Measurements from ENCODE around the gene MAL.
"Not testable (repeated sequence)": the region's sequence is repeated elsewhere in the genome, so short reads cannot be mapped to it uniquely, and the experiment has no call there.

MAL gene

DNA sequence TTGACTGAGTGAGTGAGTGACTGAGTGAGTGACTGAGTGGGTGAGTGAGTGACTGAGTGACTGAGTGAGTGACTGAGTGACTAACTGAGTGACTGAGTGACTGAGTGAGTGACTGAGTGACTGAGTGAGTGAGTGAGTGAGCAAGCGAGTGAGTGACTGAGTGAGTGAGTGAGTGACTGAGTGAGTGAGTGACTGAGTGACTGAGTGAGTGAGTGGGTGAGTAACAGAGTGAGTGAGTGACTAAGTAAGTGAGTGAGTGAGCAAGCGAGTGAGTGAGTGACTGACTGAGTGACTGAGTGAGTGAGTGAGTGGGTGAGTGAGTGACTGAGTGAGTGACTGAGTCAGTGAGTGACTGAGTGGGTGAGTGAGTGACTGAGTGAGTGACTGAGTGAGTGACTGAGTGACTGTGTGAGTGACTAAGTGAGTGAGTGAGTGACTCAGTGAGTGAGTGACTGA, 11.9 kb downstream of the MAL start:
- Histone ChIP-seq H3K9me3 (replicated peaks in 1 of 2; ENCODE audit: control insufficient read depth in 2 of 2, insufficient read depth in 1 of 2, low read depth in 1 of 2, low read length in 2 of 2) (no peaks in the 10 kb centered on the region), H3K27ac (replicated peaks; ENCODE audit: low read length) (no peak overlapping the region), H3K27me3 (ENCODE audit: control insufficient read depth in 3 of 3, insufficient read depth in 3 of 3, low read depth in 1 of 3, low read length in 3 of 3) (peaks cover 0 to 11% (median 0%) of the 10 kb centered on the region in 3 experiments), H3K36me3 (replicated peaks in 1 of 2; ENCODE audit: control insufficient read depth in 2 of 2, insufficient read depth in 2 of 2, low read length in 2 of 2) (no peaks in the 10 kb centered on the region), H3K4ac (ENCODE audit: low read length) (no peak overlapping the region), H3K4me2 (ENCODE audit: insufficient read depth, low read length, poor library complexity, severe bottlenecking) (no peak overlapping the region), H4K91ac (ENCODE audit: low read depth, low read length, poor library complexity) (no peak overlapping the region), H3K14ac (ENCODE audit: low read length) (no peak overlapping the region), H2BK12ac (ENCODE audit: low read length) (no peak overlapping the region), H2BK15ac (ENCODE audit: low read length) (no peak overlapping the region), H3K9ac (ENCODE audit: low read depth, low read length, poor library complexity) (no peak overlapping the region), H2BK5ac (ENCODE audit: low read length) (no peak overlapping the region), H2AK5ac (ENCODE audit: low read depth, low read length) (no peak overlapping the region), H3K4me3 (ENCODE audit: low read length in 2 of 2) (no peak overlapping the region), H3K23ac (ENCODE audit: low read depth, low read length, poor library complexity) (no peak overlapping the region), H2BK120ac (ENCODE audit: low read depth, low read length) (no peak overlapping the region), H2AFZ (ENCODE audit: low read length) (no peak overlapping the region), H3K4me1 (ENCODE audit: control insufficient read depth in 2 of 2, insufficient read depth in 1 of 2, low read depth in 1 of 2, low read length in 2 of 2) (peaks cover 0 to 2% of the 10 kb centered on the region in 2 donors), H4K8ac (ENCODE audit: low read depth, low read length) (no peak overlapping the region), H3K18ac (ENCODE audit: low read length) (no peak overlapping the region), H3K79me1 (ENCODE audit: low read depth, low read length) (no peaks in the 10 kb centered on the region)
- DNase-seq (ENCODE audit: low spot score), result no peak
- no CpG with 5 or more reads among the region's 2 CpGs for WGBS, 2 donors (ENCODE audit: extremely low coverage in 2 of 2, insufficient read length in 2 of 2, insufficient replicate concordance in 1 of 2)

DNA sequence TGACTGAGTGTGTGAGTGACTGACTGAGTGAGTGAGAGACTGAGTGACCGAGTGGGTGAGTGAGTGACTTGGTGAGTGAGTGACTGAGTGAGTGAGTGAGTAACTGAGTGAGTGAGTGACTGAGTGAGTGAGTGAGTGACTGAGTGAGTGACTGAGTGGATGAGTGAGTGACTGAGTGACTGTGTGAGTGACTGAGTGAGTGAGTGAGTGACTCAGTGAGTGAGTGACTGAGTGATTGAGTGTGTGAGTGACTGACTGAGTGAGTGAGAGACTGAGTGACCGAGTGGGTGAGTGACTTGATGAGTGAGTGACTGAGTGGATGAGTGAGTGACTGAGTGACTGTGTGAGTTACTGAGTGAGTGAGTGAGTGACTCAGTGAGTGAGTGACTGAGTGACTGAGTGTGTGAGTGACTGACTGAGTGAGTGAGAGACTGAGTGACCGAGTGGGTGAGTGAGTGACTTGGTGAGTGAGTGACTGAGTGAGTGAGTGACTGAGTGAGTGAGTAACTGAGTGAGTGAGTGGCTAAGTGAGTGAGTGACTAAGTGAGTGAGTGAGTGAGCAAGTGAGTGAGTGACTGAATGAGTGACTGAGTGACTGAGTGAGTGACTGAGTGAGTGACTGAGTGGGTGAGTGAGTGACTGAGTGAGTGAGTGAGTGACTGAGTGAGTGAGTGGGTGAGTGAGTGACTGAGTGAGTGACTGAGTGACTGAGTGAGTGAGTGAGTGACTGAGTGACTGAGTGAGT, 12.5 kb downstream of the MAL start:
- H3K18ac ChIP-seq (ENCODE audit: low read length); H3K27ac ChIP-seq (replicated peaks; ENCODE audit: low read length); H3K9ac ChIP-seq (ENCODE audit: low read depth, low read length, poor library complexity); H2AK5ac ChIP-seq (ENCODE audit: low read depth, low read length); H3K36me3 ChIP-seq (replicated peaks in 1 of 2; ENCODE audit: control insufficient read depth in 2 of 2, insufficient read depth in 2 of 2, low read length in 2 of 2); H3K4me1 ChIP-seq (ENCODE audit: control insufficient read depth in 2 of 2, insufficient read depth in 1 of 2, low read depth in 1 of 2, low read length in 2 of 2); H4K91ac ChIP-seq (ENCODE audit: low read depth, low read length, poor library complexity); H3K23ac ChIP-seq (ENCODE audit: low read depth, low read length, poor library complexity); H3K4me2 ChIP-seq (ENCODE audit: insufficient read depth, low read length, poor library complexity, severe bottlenecking); H3K4ac ChIP-seq (ENCODE audit: low read length); H2BK120ac ChIP-seq (ENCODE audit: low read depth, low read length); H3K4me3 ChIP-seq (ENCODE audit: low read length in 2 of 2); H2BK5ac ChIP-seq (ENCODE audit: low read length); H3K79me1 ChIP-seq (ENCODE audit: low read depth, low read length); H3K9me3 ChIP-seq (replicated peaks in 1 of 2; ENCODE audit: control insufficient read depth in 2 of 2, insufficient read depth in 1 of 2, low read depth in 1 of 2, low read length in 2 of 2); DNase-seq (ENCODE audit: low spot score); H2BK12ac ChIP-seq (ENCODE audit: low read length); H2AFZ ChIP-seq (ENCODE audit: low read length); H4K8ac ChIP-seq (ENCODE audit: low read depth, low read length); H3K14ac ChIP-seq (ENCODE audit: low read length); H2BK15ac ChIP-seq (ENCODE audit: low read length): not testable (repeated sequence)
- no CpG with 5 or more reads among the region's 3 CpGs for WGBS, 2 donors (ENCODE audit: extremely low coverage in 2 of 2, insufficient read length in 2 of 2, insufficient replicate concordance in 1 of 2)
- H3K27me3 ChIP-seq (ENCODE audit: control insufficient read depth in 3 of 3, insufficient read depth in 3 of 3, low read depth in 1 of 3, low read length in 3 of 3), result peaks cover 0 to 13% (median 0%) of the 10 kb centered on the region in 3 experiments

DNA sequence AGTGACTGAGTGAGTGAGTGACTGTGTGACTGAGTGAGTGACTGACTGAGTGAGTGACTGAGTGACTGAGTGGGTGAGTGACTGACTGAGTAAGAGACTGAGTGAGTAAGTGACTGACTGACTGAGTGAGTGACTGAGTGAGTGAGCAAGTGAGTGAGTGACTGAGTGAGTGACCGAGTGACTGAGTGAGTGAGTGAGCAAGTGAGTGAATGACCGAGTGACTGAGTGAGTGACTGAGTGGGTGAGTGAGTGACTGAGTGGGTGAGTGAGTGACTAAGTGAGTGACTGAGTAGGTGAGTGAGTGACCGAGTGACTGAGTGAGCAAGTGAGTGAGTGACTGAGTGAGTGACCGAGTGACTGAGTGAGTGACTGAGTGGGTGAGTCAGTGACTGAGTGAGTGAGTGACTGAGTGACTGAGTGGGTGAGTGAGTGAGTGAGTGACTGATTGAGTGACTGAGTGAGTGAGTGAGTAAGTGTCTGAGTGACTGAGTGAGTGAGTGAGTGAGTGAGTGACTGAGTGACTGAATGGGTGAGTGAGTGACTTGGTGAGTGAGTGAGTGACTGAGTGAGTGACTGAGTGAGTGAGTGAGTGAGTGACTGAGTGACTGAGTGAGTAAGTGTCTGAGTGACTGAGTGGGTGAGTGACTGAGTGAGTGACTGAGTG, 13.3 kb downstream of the MAL start:
- H2BK5ac ChIP-seq (ENCODE audit: low read length), result no peak overlapping the region
- no peak overlapping the region for H3K14ac ChIP-seq (ENCODE audit: low read length)
- no peak overlapping the region for H3K18ac ChIP-seq (ENCODE audit: low read length)
- no peaks in the 10 kb centered on the region for H3K79me1 ChIP-seq (ENCODE audit: low read depth, low read length)
- H3K4me1 ChIP-seq (ENCODE audit: control insufficient read depth in 2 of 2, insufficient read depth in 1 of 2, low read depth in 1 of 2, low read length in 2 of 2), result no peaks in the 10 kb centered on the region
- no peaks in the 10 kb centered on the region for H3K36me3 ChIP-seq (replicated peaks in 1 of 2; ENCODE audit: control insufficient read depth in 2 of 2, insufficient read depth in 2 of 2, low read length in 2 of 2)
- H3K4me2 ChIP-seq (ENCODE audit: insufficient read depth, low read length, poor library complexity, severe bottlenecking), result no peak overlapping the region
- no CpG with 5 or more reads among the region's 4 CpGs for WGBS, 2 donors (ENCODE audit: extremely low coverage in 2 of 2, insufficient read length in 2 of 2, insufficient replicate concordance in 1 of 2)
- H2BK15ac ChIP-seq (ENCODE audit: low read length), result no peak overlapping the region
- H2BK120ac ChIP-seq (ENCODE audit: low read depth, low read length), result no peak overlapping the region
- H2BK12ac ChIP-seq (ENCODE audit: low read length), result no peak overlapping the region
- no peak overlapping the region for H2AK5ac ChIP-seq (ENCODE audit: low read depth, low read length)
- H2AFZ ChIP-seq (ENCODE audit: low read length), result no peak overlapping the region
- no peak overlapping the region for H3K23ac ChIP-seq (ENCODE audit: low read depth, low read length, poor library complexity)
- no peak overlapping the region for H3K4me3 ChIP-seq (ENCODE audit: low read length in 2 of 2)
- no peak overlapping the region for H4K8ac ChIP-seq (ENCODE audit: low read depth, low read length)
- H3K27me3 ChIP-seq (ENCODE audit: control insufficient read depth in 3 of 3, insufficient read depth in 3 of 3, low read depth in 1 of 3, low read length in 3 of 3), result peaks cover 0 to 17% (median 0%) of the 10 kb centered on the region in 3 experiments
- no peak overlapping the region for H4K91ac ChIP-seq (ENCODE audit: low read depth, low read length, poor library complexity)
- no peak overlapping the region for H3K9ac ChIP-seq (ENCODE audit: low read depth, low read length, poor library complexity)
- H3K4ac ChIP-seq (ENCODE audit: low read length), result no peak overlapping the region
- H3K27ac ChIP-seq (replicated peaks; ENCODE audit: low read length), result no peak overlapping the region
- no peaks in the 10 kb centered on the region for H3K9me3 ChIP-seq (replicated peaks in 1 of 2; ENCODE audit: control insufficient read depth in 2 of 2, insufficient read depth in 1 of 2, low read depth in 1 of 2, low read length in 2 of 2)
- no peak for DNase-seq (ENCODE audit: low spot score)

DNA sequence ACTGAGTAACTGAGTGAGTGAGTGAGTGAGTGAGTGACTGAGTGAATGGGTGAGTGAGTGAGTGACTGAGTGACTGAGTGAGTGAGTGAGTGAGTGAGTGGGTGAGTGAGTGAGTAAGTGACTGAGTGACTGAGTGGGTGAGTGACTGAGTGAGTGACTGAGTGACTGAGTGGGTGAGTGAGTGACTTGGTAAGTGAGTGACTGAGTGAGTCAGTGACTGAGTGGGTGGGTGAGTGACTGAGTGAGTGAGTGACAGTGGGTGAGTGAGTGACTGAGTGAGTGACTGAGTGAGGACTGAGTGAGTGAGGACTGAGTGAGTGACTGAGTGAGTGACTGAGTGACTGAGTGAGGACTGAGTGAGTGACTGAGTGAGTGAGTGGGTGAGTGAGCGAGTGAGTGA, 13.9 kb downstream of the MAL start:
- no peaks in the 10 kb centered on the region for H3K4me1 ChIP-seq (ENCODE audit: control insufficient read depth in 2 of 2, insufficient read depth in 1 of 2, low read depth in 1 of 2, low read length in 2 of 2)
- no peaks in the 10 kb centered on the region for H3K36me3 ChIP-seq (replicated peaks in 1 of 2; ENCODE audit: control insufficient read depth in 2 of 2, insufficient read depth in 2 of 2, low read length in 2 of 2)
- no peak overlapping the region for H4K91ac ChIP-seq (ENCODE audit: low read depth, low read length, poor library complexity)
- H2BK5ac ChIP-seq (ENCODE audit: low read length), result no peak overlapping the region
- H2AFZ ChIP-seq (ENCODE audit: low read length), result no peak overlapping the region
- H3K4me3 ChIP-seq (ENCODE audit: low read length in 2 of 2), result no peak overlapping the region
- no peak overlapping the region for H3K18ac ChIP-seq (ENCODE audit: low read length)
- H2BK12ac ChIP-seq (ENCODE audit: low read length), result no peak overlapping the region
- H3K23ac ChIP-seq (ENCODE audit: low read depth, low read length, poor library complexity), result no peak overlapping the region
- DNase-seq (ENCODE audit: low spot score), result no peak
- no peak overlapping the region for H3K4me2 ChIP-seq (ENCODE audit: insufficient read depth, low read length, poor library complexity, severe bottlenecking)
- no peak overlapping the region for H3K9ac ChIP-seq (ENCODE audit: low read depth, low read length, poor library complexity)
- no peak overlapping the region for H3K27ac ChIP-seq (replicated peaks; ENCODE audit: low read length)
- H3K9me3 ChIP-seq (replicated peaks in 1 of 2; ENCODE audit: control insufficient read depth in 2 of 2, insufficient read depth in 1 of 2, low read depth in 1 of 2, low read length in 2 of 2), result no peaks in the 10 kb centered on the region
- H3K4ac ChIP-seq (ENCODE audit: low read length), result no peak overlapping the region
- no peak overlapping the region for H3K14ac ChIP-seq (ENCODE audit: low read length)
- H4K8ac ChIP-seq (ENCODE audit: low read depth, low read length), result no peak overlapping the region
- WGBS, 2 donors (ENCODE audit: extremely low coverage in 2 of 2, insufficient read length in 2 of 2, insufficient replicate concordance in 1 of 2), result no CpG with 5 or more reads among the region's 1 CpG
- peaks cover 0 to 17% (median 0%) of the 10 kb centered on the region in 3 experiments for H3K27me3 ChIP-seq (ENCODE audit: control insufficient read depth in 3 of 3, insufficient read depth in 3 of 3, low read depth in 1 of 3, low read length in 3 of 3)
- H2BK120ac ChIP-seq (ENCODE audit: low read depth, low read length), result no peak overlapping the region
- H3K79me1 ChIP-seq (ENCODE audit: low read depth, low read length), result no peaks in the 10 kb centered on the region
- H2BK15ac ChIP-seq (ENCODE audit: low read length), result no peak overlapping the region
- H2AK5ac ChIP-seq (ENCODE audit: low read depth, low read length), result no peak overlapping the region
